GM12801 (cell line): ENCODE results near the gene DNAH6.

Experiments used
- CTCF ChIP-seq: IDR thresholded peaks from one replicate; pipeline ENCODE4 v1.5.1; 2011; ENCODE audit warnings: control low read depth; ENCODE audit not compliant: insufficient read length; ENCODE audit errors: extremely low read depth

Gene DNAH6

GRCh38 chr2:84841577-84841976 lies 325.3 kb downstream of the DNAH6 start:
- TF ChIP-seq CTCF: no peak

GRCh38 chr2:84844141-84844540 lies 327.8 kb downstream of the DNAH6 start:
- TF ChIP-seq CTCF: no peak

- no peak for TF ChIP-seq CTCF
Observed at GRCh38 chr2:84846041-84846663, 329.9 kb downstream of the DNAH6 start.

- TF ChIP-seq CTCF: no peak
Observed at GRCh38 chr2:84846741-84847142, 330.4 kb downstream of the DNAH6 start.

- TF ChIP-seq CTCF: no peak
Observed at GRCh38 chr2:84847326-84848050, 331.2 kb downstream of the DNAH6 start.

GRCh38 chr2:84849271-84849952 lies 333.1 kb downstream of the DNAH6 start:
- no peak for TF ChIP-seq CTCF

GRCh38 chr2:84850471-84850870 lies 334.2 kb downstream of the DNAH6 start:
- no peak for TF ChIP-seq CTCF
